B cell (primary cell): ENCODE measurements around the gene VPS25. TPM values are rescaled to one million over a fixed set of nuclear protein-coding genes. Genes with fewer than 3 reads are reported as not detected.

ENCODE experiments used
- ATAC-seq: fragments of 200-7000 bp; cut with Tn5 transposase; one replicate; pipeline ENCODE4 v1.10.0; 2021; ENCODE audit warnings: low read depth, mild to moderate bottlenecking, moderate number of reproducible peaks, moderate library complexity
- CTCF ChIA-PET: fragments of 350-600 bp; sonication (Branson Sonifier 250); formaldehyde crosslinking; loops from one replicate; lab custom pipeline; 2021; ENCODE audit warnings: antibody characterized with exemption, inconsistent platforms; lab: Charles Lee
- POLR2A ChIA-PET: fragments of 350-600 bp; sonication (Branson Sonifier 250); formaldehyde crosslinking; loops from one replicate; lab custom pipeline; 2021; ENCODE audit warnings: antibody characterized with exemption; lab: Charles Lee
- DNase-seq: peaks from one replicate; pipeline ENCODE4 v3.0.0; 2013
- H2AFZ ChIP-seq: 2 replicates; pipeline ENCODE4 v1.6.1; 2012; ENCODE audit warnings: mild to moderate bottlenecking, low read depth, low read length; ENCODE audit not compliant: insufficient read depth, poor library complexity, severe bottlenecking
- H3K27ac ChIP-seq, 2 donors: 1 replicate in 1 of 2; 2 replicates in 1 of 2; pipeline ENCODE4 v1.5.1; 2012 to 2013; ENCODE audit warnings: low read length in 2 of 2, mild to moderate bottlenecking in 2 of 2, moderate library complexity in 1 of 2
- H3K27me3 ChIP-seq, 4 experiments: fragments of 200-600 bp in 1 of 4; sonication (generic) in 1 of 4; replicated peaks in 1 of 4; 1 replicate in 2 of 4; 2 replicates in 2 of 4; pipeline versions ENCODE4 v1.6.1 to v1.7.0; 2013 to 2016; ENCODE audit warnings: low read length in 3 of 4, mild to moderate bottlenecking in 2 of 4, mixed read lengths in 1 of 4, moderate library complexity in 1 of 4; ENCODE audit not compliant: insufficient read depth in 4 of 4, control insufficient read depth in 3 of 4; ENCODE audit errors: control extremely low read depth in 1 of 4
- H3K36me3 ChIP-seq, 2 experiments: replicated peaks in 1 of 2; 1 replicate in 1 of 2; 2 replicates in 1 of 2; pipeline versions ENCODE4 v1.6.1 to v1.7.1; 2013; ENCODE audit warnings: low read length in 1 of 2; ENCODE audit not compliant: insufficient read depth in 2 of 2, control insufficient read depth in 1 of 2; ENCODE audit errors: control extremely low read depth in 1 of 2, extremely low read depth in 1 of 2
- H3K4me1 ChIP-seq, 2 donors: fragments of 200-600 bp in 1 of 2; sonication (generic) in 1 of 2; 1 replicate in 1 of 2; 2 replicates in 1 of 2; pipeline versions ENCODE4 v1.5.1 to v1.6.1; 2013 to 2017; ENCODE audit warnings: low read length in 2 of 2; ENCODE audit not compliant: control insufficient read depth in 2 of 2, insufficient read depth in 2 of 2
- H3K4me2 ChIP-seq: replicated peaks from 2 replicates; pipeline ENCODE3; 2012; ENCODE audit warnings: mild to moderate bottlenecking, low read depth, low read length; ENCODE audit not compliant: poor library complexity, severe bottlenecking
- H3K4me3 ChIP-seq, 5 experiments: fragments of 200-600 bp in 1 of 5; sonication (generic) in 1 of 5; 1 replicate in 3 of 5; 2 replicates in 2 of 5; pipeline versions ENCODE4 v1.5.1 to v1.7.0; 2011 to 2016; ENCODE audit warnings: low read length in 4 of 5, mild to moderate bottlenecking in 4 of 5, low read depth in 2 of 5, control low read depth in 1 of 5, moderate library complexity in 1 of 5; ENCODE audit not compliant: insufficient read depth in 1 of 5; ENCODE audit errors: control extremely low read depth in 1 of 5, extremely low read depth in 1 of 5
- H3K79me2 ChIP-seq: fragments of 200-600 bp; sonication (generic); one replicate; pipeline ENCODE4 v1.6.0; 2016; ENCODE audit warnings: low read length; ENCODE audit not compliant: control insufficient read depth, insufficient read depth
- H3K9ac ChIP-seq: fragments of 200-600 bp; sonication (generic); 2 replicates; pipeline ENCODE4 v1.6.1; 2017; ENCODE audit warnings: mild to moderate bottlenecking, low read length, moderate library complexity
- H3K9me3 ChIP-seq, 3 donors: one replicate each; pipeline versions ENCODE4 v1.6.1 to v1.7.1; 2013; ENCODE audit warnings: low read length in 2 of 3; ENCODE audit not compliant: control insufficient read depth in 2 of 3, insufficient read depth in 1 of 3; ENCODE audit errors: control extremely low read depth in 1 of 3
- H4K20me1 ChIP-seq: 2 replicates; pipeline ENCODE4 v1.6.0; 2012; ENCODE audit warnings: mild to moderate bottlenecking, low read length; ENCODE audit not compliant: insufficient read depth, control insufficient read depth, poor library complexity, severe bottlenecking
- H3K27ac Mint-ChIP-seq: one replicate; pipeline ENCODE4 v1.8.0; 2021; ENCODE audit warnings: mixed read lengths
- H3K27me3 Mint-ChIP-seq: one replicate; pipeline ENCODE4 v1.8.0; 2021; ENCODE audit warnings: mixed read lengths
- H3K4me1 Mint-ChIP-seq: one replicate; pipeline ENCODE4 v1.8.0; 2021; ENCODE audit warnings: mixed read lengths
- H3K4me3 Mint-ChIP-seq: one replicate; pipeline ENCODE4 v1.8.0; 2021; ENCODE audit warnings: mixed read lengths
- H3K9me3 Mint-ChIP-seq: one replicate; pipeline ENCODE4 v1.8.0; 2022; ENCODE audit warnings: mixed read lengths; ENCODE audit not compliant: insufficient read depth
- EZH2 ChIP-seq: IDR thresholded peaks from 2 replicates; pipeline ENCODE4 v1.6.1; 2012; ENCODE audit warnings: borderline replicate concordance, low read depth, mild to moderate bottlenecking, moderate library complexity, low read length; ENCODE audit not compliant: insufficient read depth, poor library complexity, severe bottlenecking
- WGBS: methylation state at CpG from one replicate; pipeline ENCODE4 v1.1.5; 2013; ENCODE audit warnings: missing lambda C conversion rate; ENCODE audit not compliant: insufficient coverage; 5-methylcytosine and 5-hydroxymethylcytosine counted together
- intact Hi-C: fragments of 100-400 bp; cut with micrococcal nuclease; formaldehyde crosslinking; loops from one replicate; pipeline ENCODE4 v1.10.0; 2022
- polyA minus RNA-seq: library from RNA; depleted of rRNA, polyadenylated mRNA; stranded (reverse); fragments of >200 nt; gene quantifications from 2 replicates; pipeline ENCODE4 v1.2.3, GENCODE V29; 2012
- polyA plus RNA-seq: library from polyadenylated mRNA; depleted of rRNA; stranded (reverse); fragments of >200 nt; gene quantifications from 2 replicates; pipeline ENCODE4 v1.2.3, GENCODE V29; 2012
- total RNA-seq, 2 donors: library from RNA; stranded (reverse); fragments of 120-200 nt in 1 of 2; gene quantifications; 1 replicate in 1 of 2; 2 replicates in 1 of 2; pipeline versions ENCODE4 v1.2.3 to v1.2.4, GENCODE V29; 2013 to 2022
- TF ChIP-seq, protein P1 (sequence below): fragments of 200-600 bp; IDR thresholded peaks from one replicate; pipeline ENCODE4 v1.8.0; 2022; ENCODE audit warnings: antibody characterized with exemption, mild to moderate bottlenecking

Gene VPS25
- total RNA-seq (38.7 and 38.8 TPM in 2 replicates), polyA plus RNA-seq (30.6 and 40.5 TPM in 2 replicates), polyA minus RNA-seq (28.4 and 33.1 TPM in 2 replicates)
- total RNA-seq (2013): 36.3 TPM

DNA sequence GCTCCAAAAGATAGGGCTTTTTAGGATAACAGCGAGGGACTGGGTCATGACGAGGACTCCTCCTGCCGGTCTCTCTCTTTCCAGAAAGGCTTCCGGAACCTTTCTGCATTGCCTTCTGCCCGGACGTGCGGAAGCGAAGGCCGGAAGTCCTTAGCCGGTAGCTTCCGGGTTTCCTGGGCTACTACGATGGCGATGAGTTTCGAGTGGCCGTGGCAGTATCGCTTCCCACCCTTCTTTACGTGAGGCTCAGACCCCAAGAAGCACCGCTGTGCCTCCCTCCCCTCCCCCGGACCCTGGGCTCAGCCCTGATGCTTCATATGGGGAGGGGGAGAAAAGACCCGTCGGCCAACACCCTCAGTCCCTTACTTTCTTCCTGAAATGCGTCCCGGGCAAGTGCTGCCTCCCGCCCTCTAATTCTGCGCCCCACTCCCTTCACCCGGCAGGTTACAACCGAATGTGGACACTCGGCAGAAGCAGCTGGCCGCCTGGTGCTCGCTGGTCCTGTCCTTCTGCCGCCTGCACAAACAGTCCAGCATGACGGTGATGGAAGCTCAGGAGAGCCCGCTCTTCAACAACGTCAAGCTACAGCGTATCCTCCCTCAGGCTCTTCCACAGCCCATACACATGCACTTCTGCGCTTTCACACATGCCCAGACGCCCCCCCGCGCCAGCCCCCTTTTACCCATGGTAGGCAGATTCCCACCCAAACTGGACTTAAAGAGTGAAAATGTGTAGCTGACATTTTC lies at the start of gene VPS25:
Gene VPS25, plus strand, starts transcription at position 160 of the 746 bp plus-strand sequence. Its CDS starts 27 bp downstream, at position 187.
- Histone ChIP-seq H3K9ac (peak within 1 kb of the TSS; percentile 90), H3K4me3 (peak within 1 kb of the TSS; percentile 71 to 88 (median 82)), H3K9me3 (no peaks in the 10 kb centered on the region), H3K36me3 (peaks cover 2 to 35% of the 10 kb centered on the region in 2 experiments), H3K27me3 (no peaks in the 10 kb centered on the region), H2AFZ (peak within 1 kb of the TSS; percentile 92), H3K4me2 (peak within 1 kb of the TSS; percentile 74), H3K27ac (peak within 1 kb of the TSS; percentile 81 to 85), H3K79me2 (peaks cover 4% of the 10 kb centered on the region), H3K4me1 (peaks cover 16 to 17% of the 10 kb centered on the region in 2 donors), H4K20me1 (no peaks in the 10 kb centered on the region)
- H3K27me3 Mint-ChIP-seq: no peaks in the 10 kb centered on the region
- intact Hi-C loops: loop anchor here (1.0 kb wide), 4 partner anchors 25 to 225 kb away; partner anchors contain the start of genes BECN1, CNTD1, COA3 and EZH1
- ATAC-seq (peak; percentile 89), DNase-seq (peak; percentile 87)
- H3K9me3 Mint-ChIP-seq: no peaks in the 10 kb centered on the region
- peak within 1 kb of the TSS; percentile 99 for H3K4me3 Mint-ChIP-seq
- 7% methylated on average over 33 of the region's 39 CpGs for WGBS
- ChIA-PET POLR2A (interaction anchor here (0.6 to 2.3 kb wide), 10 partner anchors 12 to 251 kb away, joined by 3 to 9 read pairs (median 3); partner anchors contain the start of genes BECN1, CNTD1, COA3 and RND2), CTCF (interaction anchor here (0.6 to 3.1 kb wide), 9 partner anchors 10 to 195 kb away, joined by 3 to 22 read pairs (median 4); partner anchors contain the start of gene PSMC3IP)
- peaks cover 23% of the 10 kb centered on the region for H3K4me1 Mint-ChIP-seq
- H3K27ac Mint-ChIP-seq: peak within 1 kb of the TSS; percentile 98
- TF ChIP-seq, protein P1, sequence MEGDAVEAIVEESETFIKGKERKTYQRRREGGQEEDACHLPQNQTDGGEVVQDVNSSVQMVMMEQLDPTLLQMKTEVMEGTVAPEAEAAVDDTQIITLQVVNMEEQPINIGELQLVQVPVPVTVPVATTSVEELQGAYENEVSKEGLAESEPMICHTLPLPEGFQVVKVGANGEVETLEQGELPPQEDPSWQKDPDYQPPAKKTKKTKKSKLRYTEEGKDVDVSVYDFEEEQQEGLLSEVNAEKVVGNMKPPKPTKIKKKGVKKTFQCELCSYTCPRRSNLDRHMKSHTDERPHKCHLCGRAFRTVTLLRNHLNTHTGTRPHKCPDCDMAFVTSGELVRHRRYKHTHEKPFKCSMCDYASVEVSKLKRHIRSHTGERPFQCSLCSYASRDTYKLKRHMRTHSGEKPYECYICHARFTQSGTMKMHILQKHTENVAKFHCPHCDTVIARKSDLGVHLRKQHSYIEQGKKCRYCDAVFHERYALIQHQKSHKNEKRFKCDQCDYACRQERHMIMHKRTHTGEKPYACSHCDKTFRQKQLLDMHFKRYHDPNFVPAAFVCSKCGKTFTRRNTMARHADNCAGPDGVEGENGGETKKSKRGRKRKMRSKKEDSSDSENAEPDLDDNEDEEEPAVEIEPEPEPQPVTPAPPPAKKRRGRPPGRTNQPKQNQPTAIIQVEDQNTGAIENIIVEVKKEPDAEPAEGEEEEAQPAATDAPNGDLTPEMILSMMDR: no peak
- TF ChIP-seq EZH2: no peak
